ENCODE results near the gene UGT1A4. TPM values are rescaled to one million over a fixed set of nuclear protein-coding genes. Genes with fewer than 3 reads are reported as not detected.

The UGT1A4 gene
- total RNA-seq, 1 experiment from 2014 or later = not detected

- H3K27me3 Mint-ChIP-seq (ENCODE audit: low read depth) = peaks cover 12% of the 10 kb centered on the region
- Histone ChIP-seq H2BK12ac (ENCODE audit: insufficient read length, low read depth, low read length) (no peak overlapping the region), H2AFZ (ENCODE audit: low read length) (no peak overlapping the region), H3K9ac (ENCODE audit: extremely low read depth, insufficient read length, low read length) (no peak overlapping the region), H3K9me3 (ENCODE audit: control insufficient read depth, low read depth, low read length) (no peaks in the 10 kb centered on the region), H4K5ac (ENCODE audit: insufficient read length, low read depth, low read length) (no peak overlapping the region), H3K56ac (ENCODE audit: insufficient read length, low read depth, low read length) (no peak overlapping the region), H4K8ac (replicated peaks; ENCODE audit: insufficient read length, low read depth, low read length) (no peak overlapping the region), H3K14ac (ENCODE audit: insufficient read depth, low read length) (no peak overlapping the region), H2BK120ac (ENCODE audit: low read depth, low read length, poor library complexity, severe bottlenecking) (no peak overlapping the region), H4K91ac (ENCODE audit: insufficient read length, low read depth, low read length) (no peak overlapping the region), H3T11ph (ENCODE audit: low read length) (no peak overlapping the region), H3K18ac (ENCODE audit: insufficient read length, low read depth, low read length) (no peak overlapping the region), H3K23ac (ENCODE audit: insufficient read length, low read depth, low read length) (no peak overlapping the region), H3K4me2 (ENCODE audit: insufficient read depth, insufficient read length, low read length) (no peak overlapping the region), H3K79me1 (ENCODE audit: insufficient read depth, low read depth, low read length, poor library complexity, severe bottlenecking) (no peaks in the 10 kb centered on the region), H3K27ac (ENCODE audit: insufficient read length, low read depth, low read length) (no peak overlapping the region), H3K79me2 (ENCODE audit: insufficient read depth, low read length) (no peaks in the 10 kb centered on the region), H4K20me1 (ENCODE audit: control insufficient read depth, insufficient read depth, insufficient read length) (no peaks in the 10 kb centered on the region), H3K4ac (ENCODE audit: low read depth, low read length) (no peak overlapping the region), H2BK20ac (ENCODE audit: low read depth, low read length, poor library complexity, severe bottlenecking) (no peak overlapping the region), H2BK5ac (ENCODE audit: insufficient read length, low read length) (no peak overlapping the region), H3K4me1 (ENCODE audit: insufficient read depth, low read length) (no peaks in the 10 kb centered on the region), H3K23me2 (ENCODE audit: insufficient read length, low read depth, low read length, poor library complexity, severe bottlenecking) (no peaks in the 10 kb centered on the region), H3K27me3 (ENCODE audit: insufficient read depth, low read length) (no peaks in the 10 kb centered on the region), H2BK15ac (ENCODE audit: low read depth, low read length) (no peak overlapping the region), H2AK5ac (ENCODE audit: insufficient read length, low read length) (no peak overlapping the region)
- DNase-seq = no peak
- H3K9me3 Mint-ChIP-seq = peaks cover 35 to 42% of the 10 kb centered on the region in 2 experiments
- H3K27ac Mint-ChIP-seq = no peak overlapping the region
- no peak overlapping the region for H3K4me3 Mint-ChIP-seq
- H3K4me1 Mint-ChIP-seq = no peaks in the 10 kb centered on the region
- TF ChIP-seq CTCF (conservative IDR thresholded peaks at IDR 0.05) = no peak
- H3K36me3 Mint-ChIP-seq (ENCODE audit: insufficient read depth in 1 of 3, low read depth in 3 of 3) = peaks cover 7 to 14% (median 8%) of the 10 kb centered on the region in 3 experiments; a peak in 5 of 7 replicates
- no CpG with 5 or more reads among the region's 10 CpGs for WGBS (ENCODE audit: extremely low coverage, insufficient read length, low lambda C conversion rate)
Observed at GRCh38 chr2:233746475-233747282, 28.1 kb downstream of the UGT1A4 start.
